HG02623 (cell line): ENCODE data around the gene HIP1.
"Not testable (repeated sequence)": the region's sequence is repeated elsewhere in the genome, so short reads cannot be mapped to it uniquely, and the experiment has no call there.

Experiments used
- ATAC-seq: cut with Tn5 transposase; IDR thresholded peaks from one replicate; pipeline ENCODE4 v1.9.1; 2021; ENCODE audit warnings: moderate library complexity; ENCODE audit not compliant: unreplicated experiment

HIP1 gene

GRCh38 chr7:75717746-75718145, 21.0 kb downstream of the HIP1 start:
- not testable (repeated sequence) for ATAC-seq

GRCh38 chr7:75716992-75717626, 21.6 kb downstream of the HIP1 start:
- no peak for ATAC-seq

GRCh38 chr7:75715864-75716263, 22.9 kb downstream of the HIP1 start:
- ATAC-seq: no peak

GRCh38 chr7:75712517-75713361, 26.0 kb downstream of the HIP1 start:
- ATAC-seq: no peak

GRCh38 chr7:75711656-75712514, 26.9 kb downstream of the HIP1 start:
- no peak for ATAC-seq

GRCh38 chr7:75711076-75711475, 27.7 kb downstream of the HIP1 start:
- ATAC-seq: no peak

- no peak for ATAC-seq
These were observed 33.8 kb downstream of the HIP1 start for GRCh38 chr7:75704928-75705327.

- ATAC-seq: no peak
These were observed 36.2 kb downstream of the HIP1 start for GRCh38 chr7:75702515-75702914.

GRCh38 chr7:75699993-75700392, 38.7 kb downstream of the HIP1 start:
- ATAC-seq: no peak

- ATAC-seq: no peak
These were observed 40.4 kb downstream of the HIP1 start for GRCh38 chr7:75698358-75698757.

- ATAC-seq: no peak
These were observed 42.3 kb downstream of the HIP1 start for GRCh38 chr7:75696263-75697037.

- ATAC-seq: no peak
These were observed 43.9 kb downstream of the HIP1 start for GRCh38 chr7:75694638-75695399.

GRCh38 chr7:75693668-75694067, 45.1 kb downstream of the HIP1 start:
- ATAC-seq: not testable (repeated sequence)

GRCh38 chr7:75691793-75692543, 46.8 kb downstream of the HIP1 start:
- ATAC-seq: no peak

GRCh38 chr7:75690121-75690523, 48.6 kb downstream of the HIP1 start:
- ATAC-seq: no peak

- ATAC-seq: no peak
These were observed 49.3 kb downstream of the HIP1 start for GRCh38 chr7:75689246-75690099.

GRCh38 chr7:75688200-75689136, 50.3 kb downstream of the HIP1 start:
- ATAC-seq: no peak
